GM12878 (cell line): ENCODE results near the gene GPN1. TPM values are rescaled to one million over a fixed set of nuclear protein-coding genes. Genes with fewer than 3 reads are reported as not detected.

Experiments used
- ATAC-seq: fragments of 200-7000 bp; cut with Tn5 transposase; 3 replicates; pipeline ENCODE4 v1.9.1; 2020; ENCODE audit warnings: mild to moderate bottlenecking, moderate library complexity
- BruUV-seq: library from RNA; stranded (reverse); fragments of 400-500 nt; replicated peaks from 2 replicates; lab custom pipeline; 2021; lab: Mats Ljungman, UMichigan
- CTCF ChIA-PET: fragments of 300-600 bp; sonication (Branson Sonifier 250); formaldehyde crosslinking; extraction: SDS; loops from one replicate; lab custom pipeline; 2021; ENCODE audit warnings: inconsistent platforms; lab: Yijun Ruan, JAX
- POLR2A ChIA-PET: fragments of 350-600 bp; formaldehyde crosslinking; extraction: SDS; loops from one replicate; lab custom pipeline; 2021; ENCODE audit warnings: inconsistent platforms; lab: Charles Lee
- RAD21 ChIA-PET: fragments of 300-600 bp; sonication (Branson Sonifier 250); formaldehyde crosslinking; loops from one replicate; lab custom pipeline; 2023; ENCODE audit warnings: antibody characterized with exemption; ENCODE audit not compliant: unreplicated experiment; lab: Charles Lee
- SMC1A ChIA-PET: fragments of 300-600 bp; sonication (Branson Sonifier 250); formaldehyde crosslinking; loops from one replicate; lab custom pipeline; 2023; ENCODE audit not compliant: unreplicated experiment, uncharacterized antibody; lab: Charles Lee
- DNase-seq: peaks from one replicate; pipeline ENCODE4 v3.0.0-alpha.2; 2011; ENCODE audit warnings: low read depth, low spot score
- FAIRE-seq: peaks from 3 replicates; lab custom pipeline; 2011; peaks lifted over from hg19 to GRCh38; lab: Jason Lieb, UNC
- H2AFZ ChIP-seq: 2 replicates; pipeline ENCODE4 v1.6.0; 2011; ENCODE audit warnings: low read depth, low read length, control low read depth; ENCODE audit not compliant: control insufficient read depth
- H3K27ac ChIP-seq: 2 replicates; pipeline ENCODE4 v1.5.1; 2011; ENCODE audit warnings: control low read depth; ENCODE audit not compliant: control insufficient read depth, insufficient read depth
- H3K27me3 ChIP-seq, 2 experiments: replicated peaks in 1 of 2; 2 replicates each; pipeline versions ENCODE4 v1.6.0 to v1.6.1; 2011; ENCODE audit warnings: low read length in 1 of 2; ENCODE audit not compliant: control insufficient read depth in 2 of 2, insufficient read depth in 2 of 2
- H3K36me3 ChIP-seq, 2 experiments: 2 replicates each; pipeline ENCODE4 v1.5.1; 2011; ENCODE audit warnings: low read length in 1 of 2; ENCODE audit not compliant: control insufficient read depth in 2 of 2, insufficient read depth in 2 of 2
- H3K4me1 ChIP-seq: 2 replicates; pipeline ENCODE4 v1.6.1; 2011; ENCODE audit warnings: mild to moderate bottlenecking, low read length, moderate library complexity, mixed read lengths; ENCODE audit not compliant: control insufficient read depth, insufficient read depth
- H3K4me2 ChIP-seq: 2 replicates; pipeline ENCODE4 v1.6.0; 2011; ENCODE audit warnings: control low read depth; ENCODE audit not compliant: control insufficient read depth, insufficient read depth
- H3K4me3 ChIP-seq: fragments of 200-600 bp; sonication (generic); 2 replicates; pipeline ENCODE4 v1.5.1; 2016
- H3K79me2 ChIP-seq: 2 replicates; pipeline ENCODE4 v1.6.0; 2011; ENCODE audit warnings: low read length; ENCODE audit not compliant: control insufficient read depth, insufficient read depth
- H3K9ac ChIP-seq: 2 replicates; pipeline ENCODE4 v1.8.0; 2011; ENCODE audit warnings: low read length, control low read depth, mixed read lengths; ENCODE audit not compliant: control insufficient read depth, insufficient read depth
- H3K9me3 ChIP-seq: replicated peaks from 3 replicates; pipeline ENCODE4 v1.5.1; 2011; ENCODE audit warnings: mild to moderate bottlenecking, low read length; ENCODE audit not compliant: control insufficient read depth, insufficient read depth
- H4K20me1 ChIP-seq: 2 replicates; pipeline ENCODE4 v1.6.0; 2011; ENCODE audit not compliant: control insufficient read depth, insufficient read depth
- DPF2 ChIP-seq: fragments of 450-650 bp; IDR thresholded peaks from 2 replicates; pipeline ENCODE4 v1.6.1; 2017; ENCODE audit warnings: mild to moderate bottlenecking
- EED ChIP-seq: sonication (generic); IDR thresholded peaks from 2 replicates; pipeline ENCODE4 v1.6.1; 2016; ENCODE audit warnings: antibody characterized with exemption, low read depth
- EGR1 ChIP-seq, 2 experiments: IDR thresholded peaks; 1 replicate in 1 of 2; 2 replicates in 1 of 2; pipeline ENCODE4 v1.6.1; 2011 to 2012; ENCODE audit warnings: low read depth in 2 of 2, low read length in 2 of 2, borderline replicate concordance in 1 of 2, mild to moderate bottlenecking in 1 of 2, moderate library complexity in 1 of 2
- NFYA ChIP-seq: IDR thresholded peaks from 2 replicates; pipeline ENCODE4 v1.6.1; 2011; ENCODE audit warnings: low read depth, mild to moderate bottlenecking, low read length, improper control_type of control experiment, borderline replicate concordance
- STAT1 ChIP-seq: fragments of 450-650 bp; conservative IDR thresholded peaks from 2 replicates; pipeline ENCODE4 v1.6.1; 2014; ENCODE audit warnings: antibody characterized with exemption, mild to moderate bottlenecking
- TCF7 ChIP-seq: IDR thresholded peaks from 2 replicates; pipeline ENCODE4 v1.6.1; 2014; ENCODE audit warnings: antibody characterized with exemption, borderline replicate concordance
- USF1 ChIP-seq: IDR thresholded peaks from 2 replicates; pipeline ENCODE4 v1.6.1; 2011; ENCODE audit warnings: borderline replicate concordance, low read depth, mild to moderate bottlenecking, moderate library complexity, mixed read lengths, low read length; ENCODE audit not compliant: insufficient read depth; ENCODE audit errors: extremely low read length
- YY1 ChIP-seq: IDR thresholded peaks from 2 replicates; pipeline ENCODE4 v1.6.1; 2011; ENCODE audit warnings: low read depth, mild to moderate bottlenecking, low read length
- ZNF207 ChIP-seq: fragments of 450-650 bp; IDR thresholded peaks from 2 replicates; pipeline ENCODE4 v1.6.1; 2014; ENCODE audit warnings: antibody characterized with exemption, mild to moderate bottlenecking, borderline replicate concordance
- ZNF384 ChIP-seq: IDR thresholded peaks from 2 replicates; pipeline ENCODE4 v1.6.1; 2012; ENCODE audit warnings: low read depth, mild to moderate bottlenecking, low read length, improper control_type of control experiment, borderline replicate concordance
- WGBS: methylation state at CpG from one replicate; pipeline ENCODE4 v1.1.6; 2016; ENCODE audit warnings: low lambda C conversion rate; ENCODE audit not compliant: insufficient replicate concordance, insufficient coverage; ENCODE audit errors: missing lambda C conversion rate; 5-methylcytosine and 5-hydroxymethylcytosine counted together
- in situ Hi-C: fragments of 300-500 bp; cut with MboI; formaldehyde crosslinking; loops from 9 replicates; pipeline ENCODE4 v1.14.3; 2018; ENCODE audit warnings: mixed read lengths
- intact Hi-C: fragments of 100-400 bp; cut with micrococcal nuclease; formaldehyde crosslinking; loops from one replicate; pipeline ENCODE4 v1.14.2; 2022; ENCODE audit not compliant: unreplicated experiment
- polyA plus RNA-seq, 11 experiments: library from polyadenylated mRNA; depleted of rRNA in 4 of 11; unstranded in 6 of 11; stranded (reverse) in 5 of 11; fragments of >200 nt; fragmentation: Nextera tagmentation in 4 of 11; fragmentation: Illumina TruSeq in 1 of 11; extraction: Ambion mirVana in 4 of 11; extraction: Trizol in 1 of 11; gene quantifications; 1 replicate in 1 of 11; 2 replicates in 10 of 11; pipeline versions ENCODE4 v1.2.1 to v1.2.3, GENCODE V29; 2011 to 2016; ENCODE audit warnings: inconsistent platforms in 2 of 11, missing spikeins in 2 of 11, low read depth in 1 of 11
- total RNA-seq, 4 experiments: library from RNA; depleted of rRNA in 3 of 4; stranded (reverse); fragments of >200 nt in 3 of 4; fragmentation: Illumina TruSeq in 1 of 4; extraction: Trizol in 1 of 4; gene quantifications; 2 replicates each; pipeline versions ENCODE4 v1.2.1 to v1.2.3, GENCODE V29; 2013 to 2021

GPN1 gene
- total and polyA plus RNA-seq, 10 of the 15 experiments (the other 5 are each of a cell fraction or from before 2014, with no cell fraction given), result 32.1 to 108 (median 60.4) TPM

GRCh38 chr2:27596627-27597026, 32.2 kb upstream of the GPN1 start:
- ChIA-PET RAD21 (no interaction called here), CTCF (interaction anchor here (1.0 to 1.7 kb wide), 2 partner anchors 11 to 87 kb away, joined by 3 to 7 read pairs; no protein-coding TSS in a partner anchor), POLR2A (no interaction called here), SMC1A (interaction anchor here (0.9 to 1.6 kb wide), 3 partner anchors 11 to 87 kb away, joined by 3 to 6 read pairs (median 3); partner anchors contain the start of gene ZNF512)
- H3K36me3 ChIP-seq, result peaks cover 5 to 25% of the 10 kb centered on the region in 2 experiments
- H3K27ac ChIP-seq, result no peak overlapping the region
- intact Hi-C loops, result no loop called here
- peaks cover 7% of the 10 kb centered on the region; the same call in 2 of the 3 replicates for H3K9me3 ChIP-seq
- no peak for FAIRE-seq
- TF ChIP-seq ZNF207 (no peak), USF1 (no peak), DPF2 (no peak), EED (no peak), STAT1 (no peak), ZNF384 (no peak), NFYA (no peak), TCF7 (no peak), EGR1 (IDR thresholded peaks at IDR 0.05; ENCODE audit: borderline replicate concordance in 1 of 2, low read depth in 2 of 2, low read length in 2 of 2) (no peak), YY1 (no peak)
- no peak overlapping the region for H2AFZ ChIP-seq
- no peak for DNase-seq
- no peaks in the 10 kb centered on the region for H3K4me1 ChIP-seq
- 95% methylated on average over 1 of the region's 1 CpG for WGBS
- no TSS peak for BruUV-seq
- H3K9ac ChIP-seq, result no peak overlapping the region
- no peak overlapping the region for H3K4me2 ChIP-seq
- ATAC-seq, result no peak
- in situ Hi-C loops, result no loop called here
- H4K20me1 ChIP-seq, result peaks cover 5% of the 10 kb centered on the region; the same call in 1 of the 2 replicates
- peaks cover 35% of the 10 kb centered on the region for H3K79me2 ChIP-seq
- H3K27me3 ChIP-seq, result no peaks in the 10 kb centered on the region
- H3K4me3 ChIP-seq, result no peak overlapping the region
